IMR-90 (cell line): ENCODE results near the gene NEO1.

Source experiments
- BHLHE40 ChIP-seq: fragments of 150-350 bp; IDR thresholded peaks from 2 replicates; pipeline ENCODE4 v1.6.1; 2016; ENCODE audit warnings: mild to moderate bottlenecking, low read depth, low read length
- CEBPB ChIP-seq: IDR thresholded peaks from 2 replicates; pipeline ENCODE4 v1.6.1; 2012; ENCODE audit warnings: low read depth, low read length, improper control_type of control experiment
- CHD1 ChIP-seq: IDR thresholded peaks from 2 replicates; pipeline ENCODE4 v1.6.1; 2012; ENCODE audit warnings: low read depth, low read length, improper control_type of control experiment
- FOS ChIP-seq: fragments of 150-350 bp; IDR thresholded peaks from 2 replicates; pipeline ENCODE4 v1.6.1; 2016; ENCODE audit warnings: low read depth, low read length
- MAFK ChIP-seq: IDR thresholded peaks from 2 replicates; pipeline ENCODE4 v1.6.1; 2012; ENCODE audit warnings: low read depth, low read length, improper control_type of control experiment
- MXI1 ChIP-seq: IDR thresholded peaks from 2 replicates; pipeline ENCODE4 v1.6.1; 2012; ENCODE audit warnings: low read depth, mild to moderate bottlenecking, low read length, moderate library complexity, borderline replicate concordance
- POLR2A ChIP-seq: IDR thresholded peaks from 2 replicates; pipeline ENCODE4 v1.6.1; 2012; ENCODE audit warnings: mild to moderate bottlenecking, low read depth, low read length
- RAD21 ChIP-seq: IDR thresholded peaks from 2 replicates; pipeline ENCODE4 v1.6.1; 2012; ENCODE audit warnings: low read length, improper control_type of control experiment
- RFX5 ChIP-seq: IDR thresholded peaks from 2 replicates; pipeline ENCODE4 v1.8.0; 2012; ENCODE audit warnings: low read depth, mild to moderate bottlenecking, low read length, moderate library complexity
- SMC3 ChIP-seq: fragments of 150-350 bp; IDR thresholded peaks from 2 replicates; pipeline ENCODE4 v1.6.1; 2016; ENCODE audit warnings: low read depth, mild to moderate bottlenecking, antibody characterized with exemption, low read length, moderate library complexity
- TF ChIP-seq, protein P1 (sequence below): fragments of 150-350 bp; IDR thresholded peaks from 2 replicates; pipeline ENCODE4 v1.6.1; 2016; ENCODE audit warnings: low read depth, mild to moderate bottlenecking, low read length, moderate library complexity, borderline replicate concordance
- TF ChIP-seq, protein P2 (sequence below): conservative IDR thresholded peaks from 2 replicates; pipeline ENCODE4 v1.5.1; 2012; ENCODE audit warnings: mild to moderate bottlenecking, low read depth, low read length, improper control_type of control experiment

DNA sequence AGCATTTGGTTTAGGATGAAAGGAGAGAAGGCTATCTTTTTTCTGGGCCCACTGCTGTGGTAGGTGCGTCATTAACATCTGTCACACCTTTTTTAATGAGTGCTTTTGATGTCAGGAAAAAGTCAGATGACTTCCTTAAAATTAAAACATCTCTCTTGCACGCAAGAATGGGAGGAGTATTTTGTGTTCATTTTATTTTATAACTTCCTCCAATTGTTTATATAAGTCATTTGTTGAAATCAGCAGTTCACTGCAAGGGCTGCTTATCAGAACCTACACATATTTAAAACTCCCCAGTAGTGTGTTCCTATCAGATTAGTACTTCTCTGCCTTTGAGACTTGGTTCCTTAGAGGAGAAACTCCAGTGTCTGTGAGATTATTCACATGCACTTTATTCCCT lies 143.8 kb downstream of the NEO1 start:
- TF ChIP-seq RAD21: no peak
- TF ChIP-seq POLR2A: no peak
- TF ChIP-seq, protein P1, sequence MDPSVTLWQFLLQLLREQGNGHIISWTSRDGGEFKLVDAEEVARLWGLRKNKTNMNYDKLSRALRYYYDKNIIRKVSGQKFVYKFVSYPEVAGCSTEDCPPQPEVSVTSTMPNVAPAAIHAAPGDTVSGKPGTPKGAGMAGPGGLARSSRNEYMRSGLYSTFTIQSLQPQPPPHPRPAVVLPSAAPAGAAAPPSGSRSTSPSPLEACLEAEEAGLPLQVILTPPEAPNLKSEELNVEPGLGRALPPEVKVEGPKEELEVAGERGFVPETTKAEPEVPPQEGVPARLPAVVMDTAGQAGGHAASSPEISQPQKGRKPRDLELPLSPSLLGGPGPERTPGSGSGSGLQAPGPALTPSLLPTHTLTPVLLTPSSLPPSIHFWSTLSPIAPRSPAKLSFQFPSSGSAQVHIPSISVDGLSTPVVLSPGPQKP: no peak
- TF ChIP-seq SMC3: no peak
- TF ChIP-seq, protein P2, sequence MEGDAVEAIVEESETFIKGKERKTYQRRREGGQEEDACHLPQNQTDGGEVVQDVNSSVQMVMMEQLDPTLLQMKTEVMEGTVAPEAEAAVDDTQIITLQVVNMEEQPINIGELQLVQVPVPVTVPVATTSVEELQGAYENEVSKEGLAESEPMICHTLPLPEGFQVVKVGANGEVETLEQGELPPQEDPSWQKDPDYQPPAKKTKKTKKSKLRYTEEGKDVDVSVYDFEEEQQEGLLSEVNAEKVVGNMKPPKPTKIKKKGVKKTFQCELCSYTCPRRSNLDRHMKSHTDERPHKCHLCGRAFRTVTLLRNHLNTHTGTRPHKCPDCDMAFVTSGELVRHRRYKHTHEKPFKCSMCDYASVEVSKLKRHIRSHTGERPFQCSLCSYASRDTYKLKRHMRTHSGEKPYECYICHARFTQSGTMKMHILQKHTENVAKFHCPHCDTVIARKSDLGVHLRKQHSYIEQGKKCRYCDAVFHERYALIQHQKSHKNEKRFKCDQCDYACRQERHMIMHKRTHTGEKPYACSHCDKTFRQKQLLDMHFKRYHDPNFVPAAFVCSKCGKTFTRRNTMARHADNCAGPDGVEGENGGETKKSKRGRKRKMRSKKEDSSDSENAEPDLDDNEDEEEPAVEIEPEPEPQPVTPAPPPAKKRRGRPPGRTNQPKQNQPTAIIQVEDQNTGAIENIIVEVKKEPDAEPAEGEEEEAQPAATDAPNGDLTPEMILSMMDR: no peak
- no peak for TF ChIP-seq CEBPB
- TF ChIP-seq BHLHE40: no peak
- no peak for TF ChIP-seq FOS
- TF ChIP-seq MXI1: no peak
- no peak for TF ChIP-seq MAFK
- no peak for TF ChIP-seq RFX5
- TF ChIP-seq CHD1: no peak
